HepG2 (cell line): Measurements from ENCODE around the gene NELFCD. TPM values are rescaled to one million over a fixed set of nuclear protein-coding genes. Genes with fewer than 3 reads are reported as not detected.

Experiments
- ATAD3A ChIP-seq: sonication (generic); formaldehyde crosslinking; IDR thresholded peaks from 2 replicates; pipeline ENCODE4 v1.4.0; 2020; ENCODE audit warnings: missing genetic modification reagents
- BRCA1 ChIP-seq: sonication (generic); formaldehyde crosslinking; IDR thresholded peaks from 2 replicates; pipeline ENCODE4 v1.4.0; 2020; ENCODE audit warnings: missing genetic modification reagents
- CC2D1A ChIP-seq: sonication (generic); formaldehyde crosslinking; IDR thresholded peaks from 2 replicates; pipeline ENCODE4 v1.8.1; 2023; ENCODE audit warnings: mild to moderate bottlenecking, missing genetic modification reagents
- ELF3 ChIP-seq: IDR thresholded peaks from 2 replicates; pipeline ENCODE4 v1.6.1; 2016; ENCODE audit warnings: missing genetic modification reagents, missing compliant biosample characterization
- FUBP1 ChIP-seq: sonication (generic); formaldehyde crosslinking; IDR thresholded peaks from 2 replicates; pipeline ENCODE4 v1.5.1; 2020; ENCODE audit warnings: missing genetic modification reagents, mild to moderate bottlenecking, borderline replicate concordance
- KLF15 ChIP-seq: sonication (generic); formaldehyde crosslinking; IDR thresholded peaks from 2 replicates; pipeline ENCODE4 v1.8.1; 2023; ENCODE audit warnings: borderline replicate concordance, mild to moderate bottlenecking, inconsistent platforms, missing genetic modification reagents, mixed read lengths
- MED1 ChIP-seq: sonication (generic); formaldehyde crosslinking; IDR thresholded peaks from 2 replicates; pipeline ENCODE4 v1.4.0; 2020; ENCODE audit warnings: missing genetic modification reagents
- SYNCRIP ChIP-seq: fragments of 200-400 bp; formaldehyde crosslinking; IDR thresholded peaks from 2 replicates; pipeline ENCODE4 v1.6.1; 2018; ENCODE audit warnings: mild to moderate bottlenecking, low read depth, low read length; ENCODE audit not compliant: insufficient read depth
- TEAD2 ChIP-seq: sonication (generic); formaldehyde crosslinking; IDR thresholded peaks from 2 replicates; pipeline ENCODE4 v1.9.0; 2021; ENCODE audit warnings: missing genetic modification reagents
- ZBTB38 ChIP-seq: sonication (generic); formaldehyde crosslinking; IDR thresholded peaks from 2 replicates; pipeline ENCODE4 v1.5.1; 2020; ENCODE audit warnings: mild to moderate bottlenecking, missing genetic modification reagents
- ZBTB42 ChIP-seq: sonication (generic); formaldehyde crosslinking; IDR thresholded peaks from 2 replicates; pipeline ENCODE4 v1.5.0; 2020; ENCODE audit warnings: mild to moderate bottlenecking, missing genetic modification reagents
- ZBTB7B ChIP-seq: sonication (generic); formaldehyde crosslinking; IDR thresholded peaks from 2 replicates; pipeline ENCODE4 v1.4.0; 2020; ENCODE audit warnings: missing genetic modification reagents
- ZFP41 ChIP-seq: sonication (generic); formaldehyde crosslinking; IDR thresholded peaks from 2 replicates; pipeline ENCODE4 v1.4.0; 2020; ENCODE audit warnings: mild to moderate bottlenecking, missing genetic modification reagents, borderline replicate concordance
- ZGPAT ChIP-seq: IDR thresholded peaks from 2 replicates; pipeline ENCODE4 v1.6.1; 2016; ENCODE audit warnings: mild to moderate bottlenecking
- ZNF10 ChIP-seq: sonication (generic); formaldehyde crosslinking; IDR thresholded peaks from 2 replicates; pipeline ENCODE4 v1.4.0; 2020; ENCODE audit warnings: mild to moderate bottlenecking, low read depth, missing genetic modification reagents, borderline replicate concordance
- ZNF180 ChIP-seq: sonication (generic); formaldehyde crosslinking; IDR thresholded peaks from 2 replicates; pipeline ENCODE4 v1.4.0; 2020; ENCODE audit warnings: low read depth, missing genetic modification reagents, borderline replicate concordance
- ZNF3 ChIP-seq: IDR thresholded peaks from 2 replicates; pipeline ENCODE4 v1.7.0; 2017; ENCODE audit warnings: inconsistent platforms
- ZNF331 ChIP-seq: sonication (generic); formaldehyde crosslinking; IDR thresholded peaks from 2 replicates; pipeline ENCODE4 v1.4.0; 2020; ENCODE audit warnings: missing genetic modification reagents
- ZNF382 ChIP-seq: sonication (generic); formaldehyde crosslinking; IDR thresholded peaks from 2 replicates; pipeline ENCODE4 v1.5.0; 2020; ENCODE audit warnings: missing genetic modification reagents, mild to moderate bottlenecking, borderline replicate concordance
- ZNF597 ChIP-seq: sonication (generic); formaldehyde crosslinking; IDR thresholded peaks from 2 replicates; pipeline ENCODE4 v1.5.0; 2020; ENCODE audit warnings: missing genetic modification reagents
- polyA plus RNA-seq, 8 experiments: library from polyadenylated mRNA; depleted of rRNA in 3 of 8; stranded (reverse) in 7 of 8; unstranded in 1 of 8; fragments of >200 nt; fragmentation: Illumina TruSeq in 4 of 8; extraction: Trizol in 4 of 8; gene quantifications; 2 replicates each; pipeline versions ENCODE4 v1.2.1 to v1.2.3, GENCODE V29; 2011 to 2016; ENCODE audit warnings: low read depth in 4 of 8, missing spikeins in 1 of 8, mixed read lengths in 1 of 8; ENCODE audit not compliant: insufficient read depth in 1 of 8
- total RNA-seq, 5 experiments: library from RNA; depleted of rRNA; stranded (reverse); fragments of >200 nt; fragmentation: Illumina TruSeq; extraction: Trizol; gene quantifications; 2 replicates each; pipeline ENCODE4 v1.2.3, GENCODE V29; 2016; ENCODE audit warnings: low read depth in 1 of 5

Gene NELFCD
- total and polyA plus RNA-seq, 2 of the 13 experiments (the other 11 are each of a cell fraction or from before 2014, with no cell fraction given) = 159 to 203 TPM

GRCh38 chr20:58981628-58982364 is 740 bp downstream of the NELFCD start (continued):
- 0 out of 2 replicates have a peak, but pooled peaks have one; percentile 9 for TF ChIP-seq CC2D1A (CRISPR knock-in tag)
- no peak for TF ChIP-seq ZGPAT (CRISPR knock-in tag)
- TF ChIP-seq ZBTB7B (CRISPR knock-in tag) = no peak
- TF ChIP-seq ZNF597 (CRISPR knock-in tag) = no peak
- no peak for TF ChIP-seq ZNF331
- no peak for TF ChIP-seq ZNF10
- TF ChIP-seq ELF3 (CRISPR knock-in tag) = no peak
- TF ChIP-seq ZNF180 (CRISPR knock-in tag) = no peak
- TF ChIP-seq KLF15 (CRISPR knock-in tag) = no peak
- no peak; the same call in 1 of the 2 replicates for TF ChIP-seq MED1 (CRISPR knock-in tag)
- 0 out of 2 replicates have a peak, but pooled peaks have one; percentile 37 for TF ChIP-seq BRCA1 (CRISPR knock-in tag)
- TF ChIP-seq TEAD2 (CRISPR knock-in tag) = no peak
- no peak for TF ChIP-seq ATAD3A
- TF ChIP-seq ZFP41 (CRISPR knock-in tag) = no peak
- TF ChIP-seq ZNF382 (CRISPR knock-in tag) = no peak
- TF ChIP-seq SYNCRIP = no peak
- TF ChIP-seq ZBTB42 = no peak
- TF ChIP-seq FUBP1 (CRISPR knock-in tag) = no peak
- no peak for TF ChIP-seq ZNF3 (CRISPR knock-in tag)
- 0 out of 2 replicates have a peak, but pooled peaks have one; percentile 34 for TF ChIP-seq ZBTB38 (CRISPR knock-in tag)
